NCI-H146 (cell line): ENCODE results near the gene CLEC1B.
"Not testable (repeated sequence)": the region's sequence is repeated elsewhere in the genome, so short reads cannot be mapped to it uniquely, and the experiment has no call there.

Experiments
- DNase-seq: peaks from one replicate; lab custom pipeline; 2025; lab: John Stamatoyannopoulos, UW

Gene CLEC1B

GRCh38 chr12:9999016-9999415, at the start of gene CLEC1B:
CLEC1B (minus strand) TSS chr12:9999121; CDS start chr12:9999100, 21 bp downstream.
- no peak for DNase-seq

- no peak for DNase-seq
These were observed 49.6 kb upstream of the CLEC1B start for GRCh38 chr12:10048526-10048925.

- DNase-seq = no peak
These were observed 43.2 kb upstream of the CLEC1B start for GRCh38 chr12:10042167-10042566.

GRCh38 chr12:10033783-10034545, 35.0 kb upstream of the CLEC1B start:
- no peak for DNase-seq

GRCh38 chr12:10031771-10032175, 32.9 kb upstream of the CLEC1B start:
- no peak for DNase-seq

GRCh38 chr12:10031321-10031720, 32.4 kb upstream of the CLEC1B start:
- no peak for DNase-seq

- DNase-seq = no peak
These were observed 31.5 kb upstream of the CLEC1B start, which contains the start of gene CLEC9A for GRCh38 chr12:10030446-10030845. CLEC9A (plus strand) TSS chr12:10030682; CDS start chr12:10052688, 22,006 bp downstream.

GRCh38 chr12:10027721-10028120, 28.8 kb upstream of the CLEC1B start:
- DNase-seq = no peak

GRCh38 chr12:10027311-10027710, 28.4 kb upstream of the CLEC1B start:
- no peak for DNase-seq

GRCh38 chr12:10026666-10027065, 27.7 kb upstream of the CLEC1B start:
- DNase-seq = not testable (repeated sequence)

GRCh38 chr12:10025236-10025635, 26.3 kb upstream of the CLEC1B start:
- DNase-seq = no peak

- no peak for DNase-seq
These were observed 22.4 kb upstream of the CLEC1B start for GRCh38 chr12:10021342-10021741.

- DNase-seq = no peak
These were observed 19.5 kb upstream of the CLEC1B start for GRCh38 chr12:10018386-10018785.

GRCh38 chr12:10016881-10017280, 18.0 kb upstream of the CLEC1B start:
- no peak for DNase-seq

GRCh38 chr12:10015450-10015849, 16.5 kb upstream of the CLEC1B start:
- DNase-seq = no peak

GRCh38 chr12:10012630-10013330, 13.9 kb upstream of the CLEC1B start:
- DNase-seq = no peak

- no peak for DNase-seq
These were observed 2.4 kb upstream of the CLEC1B start for GRCh38 chr12:10001171-10001776.

GRCh38 chr12:9992296-9992695, 6.6 kb downstream of the CLEC1B start:
- DNase-seq = no peak

GRCh38 chr12:9991876-9992275, 7.0 kb downstream of the CLEC1B start:
- DNase-seq = no peak

- no peak for DNase-seq
These were observed 18.8 kb downstream of the CLEC1B start for GRCh38 chr12:9980126-9980525.

- DNase-seq = no peak
These were observed 21.0 kb downstream of the CLEC1B start for GRCh38 chr12:9977916-9978315.

GRCh38 chr12:9976626-9977025, 22.3 kb downstream of the CLEC1B start:
- DNase-seq = not testable (repeated sequence)

- no peak for DNase-seq
These were observed 23.3 kb downstream of the CLEC1B start for GRCh38 chr12:9975614-9976013.
